ENCODE data around the gene CFAP210. TPM values are rescaled to one million over a fixed set of nuclear protein-coding genes. Genes with fewer than 3 reads are reported as not detected.
A peak's percentile ranks its signal among the peaks of the same experiment; 100 is the strongest.
"Not testable (repeated sequence)": the region's sequence is repeated elsewhere in the genome, so short reads cannot be mapped to it uniquely, and the experiment has no call there.

The CFAP210 gene
- total and polyA plus RNA-seq, 2 donors (not counting 1 experiment from before 2014, with no cell fraction given) = not detected

DNA sequence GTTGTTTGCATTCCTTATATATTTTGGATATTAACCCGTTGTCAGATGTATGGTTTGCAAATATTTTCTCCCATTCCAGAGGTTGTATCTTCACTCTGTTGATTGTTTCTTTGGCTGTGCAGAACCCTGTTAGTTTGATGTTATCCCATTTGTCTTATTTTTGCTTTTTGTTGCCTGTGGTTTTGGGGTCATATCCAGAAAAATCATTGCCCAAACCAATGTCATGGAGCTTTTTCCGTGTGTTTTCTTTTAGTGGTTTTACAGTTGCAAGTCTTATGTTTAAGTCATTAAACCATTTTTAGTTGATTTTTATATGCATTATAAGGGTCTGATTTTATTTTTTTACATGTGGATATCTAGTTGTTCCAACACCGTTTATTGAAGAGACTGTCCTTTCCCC lies 74.3 kb downstream of the CFAP210 start:
- Histone ChIP-seq H3K4me2 (ENCODE audit: extremely low read depth, insufficient read depth, low read length) (no peak overlapping the region), H2AFZ (ENCODE audit: low read length) (no peak overlapping the region), H3K27ac (ENCODE audit: insufficient read depth, low read length) (no peak overlapping the region), H3K4me1 (ENCODE audit: control insufficient read depth, extremely low read depth, insufficient read depth, low read length) (no peaks in the 10 kb centered on the region), H3K9me3 (ENCODE audit: control insufficient read depth, insufficient read depth, low read depth, low read length) (no peaks in the 10 kb centered on the region), H3K36me3 (ENCODE audit: control insufficient read depth, insufficient read depth, low read length) (peaks cover 1% of the 10 kb centered on the region), H3K27me3 (ENCODE audit: control insufficient read depth, insufficient read depth, low read length) (no peaks in the 10 kb centered on the region), H3K4me3 (replicated peaks in 1 of 4; ENCODE audit: control extremely low read depth in 1 of 4, insufficient read depth in 1 of 4, low read depth in 3 of 4, low read length in 4 of 4) (no peak overlapping the region), H3K9ac (ENCODE audit: insufficient read depth, low read length) (no peak overlapping the region), H4K20me1 (ENCODE audit: control insufficient read depth, extremely low read depth, insufficient read depth, low read length) (no peaks in the 10 kb centered on the region), H3K79me2 (ENCODE audit: control insufficient read depth, insufficient read depth, low read length) (peaks cover 4% of the 10 kb centered on the region)
- peak in 1 of 2 donors; percentile 32 for DNase-seq (ENCODE audit: low read depth in 2 of 2)
- TF ChIP-seq EZH2 (IDR thresholded peaks at IDR 0.05; ENCODE audit: low read length, missing control alignments) = no peak
- TF ChIP-seq, protein P1, sequence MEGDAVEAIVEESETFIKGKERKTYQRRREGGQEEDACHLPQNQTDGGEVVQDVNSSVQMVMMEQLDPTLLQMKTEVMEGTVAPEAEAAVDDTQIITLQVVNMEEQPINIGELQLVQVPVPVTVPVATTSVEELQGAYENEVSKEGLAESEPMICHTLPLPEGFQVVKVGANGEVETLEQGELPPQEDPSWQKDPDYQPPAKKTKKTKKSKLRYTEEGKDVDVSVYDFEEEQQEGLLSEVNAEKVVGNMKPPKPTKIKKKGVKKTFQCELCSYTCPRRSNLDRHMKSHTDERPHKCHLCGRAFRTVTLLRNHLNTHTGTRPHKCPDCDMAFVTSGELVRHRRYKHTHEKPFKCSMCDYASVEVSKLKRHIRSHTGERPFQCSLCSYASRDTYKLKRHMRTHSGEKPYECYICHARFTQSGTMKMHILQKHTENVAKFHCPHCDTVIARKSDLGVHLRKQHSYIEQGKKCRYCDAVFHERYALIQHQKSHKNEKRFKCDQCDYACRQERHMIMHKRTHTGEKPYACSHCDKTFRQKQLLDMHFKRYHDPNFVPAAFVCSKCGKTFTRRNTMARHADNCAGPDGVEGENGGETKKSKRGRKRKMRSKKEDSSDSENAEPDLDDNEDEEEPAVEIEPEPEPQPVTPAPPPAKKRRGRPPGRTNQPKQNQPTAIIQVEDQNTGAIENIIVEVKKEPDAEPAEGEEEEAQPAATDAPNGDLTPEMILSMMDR (conservative IDR thresholded peaks at IDR 0.05 in 1 of 2, IDR thresholded peaks at IDR 0.05 in 1 of 2; ENCODE audit: low read depth in 1 of 2, low read length in 2 of 2) = no peak

DNA sequence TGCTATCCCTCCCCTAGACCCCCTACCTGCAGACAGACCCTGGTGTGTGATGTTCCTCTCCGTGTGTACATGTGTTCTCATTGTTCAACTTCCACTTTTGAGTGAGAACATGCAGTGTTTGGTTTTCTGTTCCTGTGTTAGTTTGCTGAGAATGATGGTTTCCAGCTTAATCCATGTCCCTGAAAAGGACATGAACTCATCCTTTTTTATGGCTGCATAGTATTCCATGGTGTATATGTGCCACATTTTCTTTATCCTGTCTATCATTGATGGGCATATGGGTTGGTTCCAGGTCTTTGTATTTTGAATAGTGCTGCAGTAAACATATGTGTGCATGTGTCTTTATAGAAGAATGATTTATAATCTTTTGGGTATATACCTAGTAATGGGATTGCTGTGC lies 78.2 kb downstream of the CFAP210 start:
- H3K9me3 ChIP-seq (ENCODE audit: control insufficient read depth, insufficient read depth, low read depth, low read length); H3K79me2 ChIP-seq (ENCODE audit: control insufficient read depth, insufficient read depth, low read length); H3K27ac ChIP-seq (ENCODE audit: insufficient read depth, low read length); H3K4me2 ChIP-seq (ENCODE audit: extremely low read depth, insufficient read depth, low read length); H3K4me3 ChIP-seq (replicated peaks in 1 of 4; ENCODE audit: control extremely low read depth in 1 of 4, insufficient read depth in 1 of 4, low read depth in 3 of 4, low read length in 4 of 4); H4K20me1 ChIP-seq (ENCODE audit: control insufficient read depth, extremely low read depth, insufficient read depth, low read length); H2AFZ ChIP-seq (ENCODE audit: low read length); DNase-seq (ENCODE audit: low read depth in 2 of 2); H3K27me3 ChIP-seq (ENCODE audit: control insufficient read depth, insufficient read depth, low read length); H3K9ac ChIP-seq (ENCODE audit: insufficient read depth, low read length); H3K4me1 ChIP-seq (ENCODE audit: control insufficient read depth, extremely low read depth, insufficient read depth, low read length); H3K36me3 ChIP-seq (ENCODE audit: control insufficient read depth, insufficient read depth, low read length): not testable (repeated sequence)

DNA sequence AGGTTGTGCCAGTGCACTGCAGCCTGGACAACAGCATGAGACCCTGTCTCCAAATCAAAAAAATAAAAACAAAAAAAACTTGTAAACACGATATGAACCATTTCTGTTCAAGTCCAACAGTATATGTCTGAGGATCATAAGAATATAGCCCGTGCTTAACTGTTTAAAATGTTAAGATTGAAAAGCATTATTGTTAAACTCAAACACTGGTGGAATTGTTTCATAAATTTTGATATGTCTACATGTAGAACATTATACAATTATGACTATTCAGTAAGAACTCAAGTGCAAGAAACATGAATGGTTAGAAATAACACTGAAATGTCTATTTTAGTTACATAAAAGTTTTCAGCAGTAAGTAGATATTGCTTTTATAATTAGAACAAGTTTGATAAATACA lies 80.3 kb downstream of the CFAP210 start:
- no peaks in the 10 kb centered on the region for H3K27me3 ChIP-seq (ENCODE audit: control insufficient read depth, insufficient read depth, low read length)
- DNase-seq (ENCODE audit: low read depth in 2 of 2) = no peak
- H3K9me3 ChIP-seq (ENCODE audit: control insufficient read depth, insufficient read depth, low read depth, low read length) = no peaks in the 10 kb centered on the region
- H3K4me2 ChIP-seq (ENCODE audit: extremely low read depth, insufficient read depth, low read length) = no peak overlapping the region
- no peak for TF ChIP-seq EZH2 (IDR thresholded peaks at IDR 0.05; ENCODE audit: low read length, missing control alignments)
- TF ChIP-seq, protein P1 (conservative IDR thresholded peaks at IDR 0.05 in 1 of 2, IDR thresholded peaks at IDR 0.05 in 1 of 2; ENCODE audit: low read depth in 1 of 2, low read length in 2 of 2) = no peak
- no peak overlapping the region for H2AFZ ChIP-seq (ENCODE audit: low read length)
- no peak overlapping the region for H3K4me3 ChIP-seq (replicated peaks in 1 of 4; ENCODE audit: control extremely low read depth in 1 of 4, insufficient read depth in 1 of 4, low read depth in 3 of 4, low read length in 4 of 4)
- no peak overlapping the region for H3K9ac ChIP-seq (ENCODE audit: insufficient read depth, low read length)
- H3K36me3 ChIP-seq (ENCODE audit: control insufficient read depth, insufficient read depth, low read length) = no peaks in the 10 kb centered on the region
- H4K20me1 ChIP-seq (ENCODE audit: control insufficient read depth, extremely low read depth, insufficient read depth, low read length) = no peaks in the 10 kb centered on the region
- H3K27ac ChIP-seq (ENCODE audit: insufficient read depth, low read length) = no peak overlapping the region
- peaks cover 2% of the 10 kb centered on the region for H3K79me2 ChIP-seq (ENCODE audit: control insufficient read depth, insufficient read depth, low read length)
- H3K4me1 ChIP-seq (ENCODE audit: control insufficient read depth, extremely low read depth, insufficient read depth, low read length) = no peaks in the 10 kb centered on the region

Measured in fibroblast of lung (primary cell).